Hepatocyte (in vitro differentiated cells): ENCODE measurements around the gene NLK. TPM values are rescaled to one million over a fixed set of nuclear protein-coding genes. Genes with fewer than 3 reads are reported as not detected.

Source experiments
- DNase-seq: peaks from one replicate; pipeline ENCODE4 v3.0.0-alpha.2; 2016; ENCODE audit warnings: low spot score
- H2AFZ ChIP-seq: fragments of 200-600 bp; sonication (generic); 2 replicates; pipeline ENCODE4 v1.6.0; 2016; ENCODE audit warnings: antibody characterized with exemption, mild to moderate bottlenecking
- H3K27ac ChIP-seq: fragments of 200-600 bp; sonication (generic); 2 replicates; pipeline ENCODE4 v1.5.1; 2016; ENCODE audit warnings: mild to moderate bottlenecking
- H3K27me3 ChIP-seq: fragments of 200-600 bp; sonication (generic); 2 replicates; pipeline ENCODE4 v1.6.1; 2016
- H3K36me3 ChIP-seq: fragments of 200-600 bp; sonication (generic); replicated peaks from 2 replicates; pipeline ENCODE4 v1.5.1; 2016; ENCODE audit warnings: low read depth; ENCODE audit not compliant: insufficient read depth
- H3K4me1 ChIP-seq: fragments of 200-600 bp; sonication (generic); 2 replicates; pipeline ENCODE4 v1.5.1; 2016; ENCODE audit warnings: mild to moderate bottlenecking, moderate library complexity; ENCODE audit not compliant: insufficient read depth
- H3K4me2 ChIP-seq: fragments of 200-600 bp; sonication (generic); 2 replicates; pipeline ENCODE4 v1.6.0; 2016
- H3K4me3 ChIP-seq: fragments of 200-600 bp; sonication (generic); 2 replicates; pipeline ENCODE4 v1.5.1; 2016; ENCODE audit warnings: mild to moderate bottlenecking
- H3K79me2 ChIP-seq: fragments of 200-600 bp; sonication (generic); 2 replicates; pipeline ENCODE4 v1.6.0; 2017; ENCODE audit warnings: mild to moderate bottlenecking
- H3K9me2 ChIP-seq: fragments of 200-600 bp; sonication (generic); replicated peaks from 2 replicates; pipeline ENCODE4 v1.6.0; 2017; ENCODE audit warnings: mild to moderate bottlenecking; ENCODE audit not compliant: insufficient read depth
- H3K9me3 ChIP-seq: fragments of 200-600 bp; sonication (generic); 2 replicates; pipeline ENCODE4 v1.5.1; 2016; ENCODE audit warnings: low read depth, mild to moderate bottlenecking
- H4K20me1 ChIP-seq: fragments of 200-600 bp; sonication (generic); 2 replicates; pipeline ENCODE4 v1.6.0; 2016; ENCODE audit warnings: mild to moderate bottlenecking; ENCODE audit not compliant: insufficient read depth, poor library complexity, severe bottlenecking
- EZH2 ChIP-seq: fragments of 200-600 bp; sonication (generic); IDR thresholded peaks from 2 replicates; pipeline ENCODE4 v1.6.1; 2016; ENCODE audit warnings: antibody characterized with exemption, mild to moderate bottlenecking, borderline replicate concordance
- EZH2phosphoT487 ChIP-seq: fragments of 200-600 bp; sonication (generic); IDR thresholded peaks from one replicate; pipeline ENCODE4 v1.6.1; 2018; ENCODE audit warnings: antibody characterized with exemption, mild to moderate bottlenecking, low read depth, moderate library complexity; ENCODE audit not compliant: unreplicated experiment, severe bottlenecking
- WGBS: methylation state at CpG from one replicate; pipeline ENCODE4 v1.1.6; 2016; ENCODE audit warnings: low lambda C conversion rate; ENCODE audit errors: missing lambda C conversion rate; 5-methylcytosine and 5-hydroxymethylcytosine counted together
- polyA plus RNA-seq: library from polyadenylated mRNA; unstranded; fragments of >200 nt; fragmentation: Nextera tagmentation; extraction: Ambion mirVana; gene quantifications from 2 replicates; pipeline ENCODE4 v1.2.1, GENCODE V29; 2016
- total RNA-seq: library from RNA; depleted of rRNA; stranded (reverse); fragments of >200 nt; gene quantifications from 2 replicates; pipeline ENCODE4 v1.2.3, GENCODE V29; 2014
- TF ChIP-seq, protein P1 (sequence below): fragments of 200-600 bp; sonication (generic); IDR thresholded peaks from 2 replicates; pipeline ENCODE4 v1.5.1; 2016; ENCODE audit warnings: antibody characterized with exemption, mild to moderate bottlenecking; ENCODE audit not compliant: poor library complexity

The NLK gene
- total and polyA plus RNA-seq, 2 experiments from 2014 or later: 5.2 to 24.9 TPM

DNA sequence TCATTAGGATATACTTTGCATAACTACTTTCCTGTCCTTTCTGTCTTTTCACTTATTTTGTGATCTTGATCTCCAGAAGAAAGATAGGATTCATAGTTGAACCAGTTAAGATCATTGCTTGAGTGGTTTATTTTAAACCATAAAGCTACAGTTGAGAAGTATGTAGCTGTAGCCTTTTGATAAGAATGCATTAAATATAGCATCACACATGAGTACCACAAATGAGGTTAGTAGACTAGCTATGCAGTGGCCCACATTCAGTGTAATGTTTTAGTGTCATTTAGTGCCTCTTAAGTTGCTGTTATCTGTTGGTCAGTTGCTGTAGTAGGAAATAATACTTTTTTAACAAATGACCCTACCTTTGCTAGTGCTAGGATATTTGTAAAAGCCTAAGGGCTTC, 1.3 kb downstream of the NLK start:
- Histone ChIP-seq H4K20me1 (peaks cover 15% of the 10 kb centered on the region), H3K9me2 (no peaks in the 10 kb centered on the region), H3K27me3 (no peaks in the 10 kb centered on the region), H3K27ac (no peak overlapping the region), H2AFZ (no peak overlapping the region), H3K79me2 (peaks cover 68% of the 10 kb centered on the region), H3K36me3 (no peaks in the 10 kb centered on the region), H3K4me2 (peak overlapping the region; percentile 95), H3K4me1 (peaks cover 23% of the 10 kb centered on the region), H3K4me3 (peak overlapping the region; percentile 1), H3K9me3 (no peaks in the 10 kb centered on the region)
- DNase-seq: no peak
- TF ChIP-seq EZH2 (no peak), EZH2phosphoT487 (no peak)
- TF ChIP-seq, protein P1, sequence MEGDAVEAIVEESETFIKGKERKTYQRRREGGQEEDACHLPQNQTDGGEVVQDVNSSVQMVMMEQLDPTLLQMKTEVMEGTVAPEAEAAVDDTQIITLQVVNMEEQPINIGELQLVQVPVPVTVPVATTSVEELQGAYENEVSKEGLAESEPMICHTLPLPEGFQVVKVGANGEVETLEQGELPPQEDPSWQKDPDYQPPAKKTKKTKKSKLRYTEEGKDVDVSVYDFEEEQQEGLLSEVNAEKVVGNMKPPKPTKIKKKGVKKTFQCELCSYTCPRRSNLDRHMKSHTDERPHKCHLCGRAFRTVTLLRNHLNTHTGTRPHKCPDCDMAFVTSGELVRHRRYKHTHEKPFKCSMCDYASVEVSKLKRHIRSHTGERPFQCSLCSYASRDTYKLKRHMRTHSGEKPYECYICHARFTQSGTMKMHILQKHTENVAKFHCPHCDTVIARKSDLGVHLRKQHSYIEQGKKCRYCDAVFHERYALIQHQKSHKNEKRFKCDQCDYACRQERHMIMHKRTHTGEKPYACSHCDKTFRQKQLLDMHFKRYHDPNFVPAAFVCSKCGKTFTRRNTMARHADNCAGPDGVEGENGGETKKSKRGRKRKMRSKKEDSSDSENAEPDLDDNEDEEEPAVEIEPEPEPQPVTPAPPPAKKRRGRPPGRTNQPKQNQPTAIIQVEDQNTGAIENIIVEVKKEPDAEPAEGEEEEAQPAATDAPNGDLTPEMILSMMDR: no peak

- peaks cover 23% of the 10 kb centered on the region for H3K4me1 ChIP-seq
Measured at GRCh38 chr17:28045304-28045703, 2.8 kb downstream of the NLK start.

GRCh38 chr17:28046034-28046825, 3.8 kb downstream of the NLK start:
- no peak for TF ChIP-seq EZH2
- TF ChIP-seq EZH2phosphoT487: no peak
- TF ChIP-seq, protein P1: no peak
- H3K4me3 ChIP-seq: no peak overlapping the region
- no peaks in the 10 kb centered on the region for H3K36me3 ChIP-seq
- H3K9me2 ChIP-seq: no peaks in the 10 kb centered on the region
- peaks cover 23% of the 10 kb centered on the region for H3K4me1 ChIP-seq
- H3K9me3 ChIP-seq: no peaks in the 10 kb centered on the region
- whole genome bisulfite sequencing: 88% methylated on average over 3 of the region's 3 CpGs
- H4K20me1 ChIP-seq: peaks cover 15% of the 10 kb centered on the region
- DNase-seq: no peak
- H2AFZ ChIP-seq: no peak overlapping the region
- H3K79me2 ChIP-seq: peaks cover 93% of the 10 kb centered on the region
- H3K27ac ChIP-seq: no peak overlapping the region
- peak overlapping the region; percentile 95 for H3K4me2 ChIP-seq
- no peaks in the 10 kb centered on the region for H3K27me3 ChIP-seq

More at GRCh38 chr17:28045304-28045703, 2.8 kb downstream of the NLK start:
- H3K27ac ChIP-seq: no peak overlapping the region
- no peaks in the 10 kb centered on the region for H3K27me3 ChIP-seq
- H3K4me3 ChIP-seq: no peak overlapping the region
- peaks cover 84% of the 10 kb centered on the region for H3K79me2 ChIP-seq
- H4K20me1 ChIP-seq: peaks cover 15% of the 10 kb centered on the region
- H3K9me3 ChIP-seq: no peaks in the 10 kb centered on the region
- TF ChIP-seq, protein P1: no peak
- no peak for TF ChIP-seq EZH2
- TF ChIP-seq EZH2phosphoT487: no peak
- 63% methylated on average over 3 of the region's 3 CpGs for WGBS
- no peak overlapping the region for H2AFZ ChIP-seq
- H3K4me2 ChIP-seq: peak overlapping the region; percentile 95
- DNase-seq: no peak
- H3K9me2 ChIP-seq: no peaks in the 10 kb centered on the region
- no peaks in the 10 kb centered on the region for H3K36me3 ChIP-seq
